Measurements from ENCODE around the gene DNAJC3.

DNA sequence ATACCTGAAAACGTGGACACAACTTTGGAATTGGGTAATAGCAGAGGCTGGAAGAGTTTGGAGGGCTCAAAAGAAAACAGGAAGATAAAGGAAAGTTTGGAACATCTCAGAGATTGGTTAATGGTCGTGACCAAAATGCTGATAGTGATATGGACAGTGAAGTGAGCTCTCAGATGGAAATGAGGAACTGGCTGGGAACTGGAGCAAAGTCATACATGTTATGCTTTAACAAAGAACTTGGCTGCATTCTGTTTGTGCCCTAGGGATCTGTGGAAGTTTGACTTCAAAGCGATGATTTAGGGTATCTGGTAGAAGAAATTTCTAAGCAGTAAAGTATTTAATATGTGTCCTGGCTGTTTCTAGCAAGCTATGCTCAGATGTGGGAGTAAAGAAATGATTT lies 136.2 kb downstream of the DNAJC3 start:
- TF ChIP-seq, protein P1, sequence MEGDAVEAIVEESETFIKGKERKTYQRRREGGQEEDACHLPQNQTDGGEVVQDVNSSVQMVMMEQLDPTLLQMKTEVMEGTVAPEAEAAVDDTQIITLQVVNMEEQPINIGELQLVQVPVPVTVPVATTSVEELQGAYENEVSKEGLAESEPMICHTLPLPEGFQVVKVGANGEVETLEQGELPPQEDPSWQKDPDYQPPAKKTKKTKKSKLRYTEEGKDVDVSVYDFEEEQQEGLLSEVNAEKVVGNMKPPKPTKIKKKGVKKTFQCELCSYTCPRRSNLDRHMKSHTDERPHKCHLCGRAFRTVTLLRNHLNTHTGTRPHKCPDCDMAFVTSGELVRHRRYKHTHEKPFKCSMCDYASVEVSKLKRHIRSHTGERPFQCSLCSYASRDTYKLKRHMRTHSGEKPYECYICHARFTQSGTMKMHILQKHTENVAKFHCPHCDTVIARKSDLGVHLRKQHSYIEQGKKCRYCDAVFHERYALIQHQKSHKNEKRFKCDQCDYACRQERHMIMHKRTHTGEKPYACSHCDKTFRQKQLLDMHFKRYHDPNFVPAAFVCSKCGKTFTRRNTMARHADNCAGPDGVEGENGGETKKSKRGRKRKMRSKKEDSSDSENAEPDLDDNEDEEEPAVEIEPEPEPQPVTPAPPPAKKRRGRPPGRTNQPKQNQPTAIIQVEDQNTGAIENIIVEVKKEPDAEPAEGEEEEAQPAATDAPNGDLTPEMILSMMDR (IDR thresholded peaks at IDR 0.05): no peak
- TF ChIP-seq POLR2A (IDR thresholded peaks at IDR 0.05): no peak
